ENCODE data around the gene SNRPD3. TPM values are rescaled to one million over a fixed set of nuclear protein-coding genes. Genes with fewer than 3 reads are reported as not detected.

The SNRPD3 gene
- total RNA-seq, 1 donor from 2014 or later: 96.5 TPM

GRCh38 chr22:24584871-24585411 is 29.1 kb downstream of the SNRPD3 start:
- ChIA-PET CTCF (no interaction called here), POLR2A (no interaction called here)
- no peak for DNase-seq
- no peak for TF ChIP-seq CTCF (IDR thresholded peaks at IDR 0.05)
- intact Hi-C loops (cut with micrococcal nuclease): no loop called here
- Mint-ChIP-seq H3K4me3 (no peak overlapping the region), H3K36me3 (ENCODE audit: low read depth) (no peaks in the 10 kb centered on the region), H3K4me1 (no peaks in the 10 kb centered on the region), H3K27me3 (no peaks in the 10 kb centered on the region), H3K27ac (no peak overlapping the region), H3K9me3 (no peaks in the 10 kb centered on the region)
- no peak for ATAC-seq (ENCODE audit: low read depth)

- DNase-seq: no peak
- Mint-ChIP-seq H3K27ac (no peak overlapping the region), H3K9me3 (no peaks in the 10 kb centered on the region), H3K4me3 (no peak overlapping the region), H3K4me1 (no peaks in the 10 kb centered on the region), H3K36me3 (ENCODE audit: low read depth) (no peaks in the 10 kb centered on the region), H3K27me3 (no peaks in the 10 kb centered on the region)
- TF ChIP-seq CTCF (IDR thresholded peaks at IDR 0.05): no peak
- ChIA-PET POLR2A (no interaction called here), CTCF (no interaction called here)
- no peak for ATAC-seq (ENCODE audit: low read depth)
- intact Hi-C loops (cut with micrococcal nuclease): no loop called here
Observed at GRCh38 chr22:24585461-24585860, 29.7 kb downstream of the SNRPD3 start.

GRCh38 chr22:24585927-24586546 is 30.2 kb downstream of the SNRPD3 start:
- ATAC-seq (ENCODE audit: low read depth): no peak
- CTCF ChIA-PET: no interaction called here
- Mint-ChIP-seq H3K36me3 (ENCODE audit: low read depth) (no peaks in the 10 kb centered on the region), H3K27ac (no peak overlapping the region), H3K9me3 (no peaks in the 10 kb centered on the region), H3K27me3 (no peaks in the 10 kb centered on the region), H3K4me3 (no peak overlapping the region), H3K4me1 (no peaks in the 10 kb centered on the region)
- POLR2A ChIA-PET: no interaction called here
- TF ChIP-seq CTCF (IDR thresholded peaks at IDR 0.05): no peak
- intact Hi-C loops (cut with micrococcal nuclease): no loop called here
- DNase-seq: no peak

GRCh38 chr22:24587251-24587650 is 31.5 kb downstream of the SNRPD3 start:
- Mint-ChIP-seq H3K27ac (no peak overlapping the region), H3K36me3 (ENCODE audit: low read depth) (no peaks in the 10 kb centered on the region), H3K27me3 (peaks cover 3% of the 10 kb centered on the region), H3K9me3 (no peaks in the 10 kb centered on the region), H3K4me3 (no peak overlapping the region), H3K4me1 (peaks cover 1% of the 10 kb centered on the region)
- ATAC-seq (ENCODE audit: low read depth) (no peak), DNase-seq (no peak)
- intact Hi-C loops (cut with micrococcal nuclease): no loop called here
- CTCF ChIA-PET: no interaction called here
- POLR2A ChIA-PET: no interaction called here
- no peak for TF ChIP-seq CTCF (IDR thresholded peaks at IDR 0.05)

GRCh38 chr22:24587948-24588347 is 32.1 kb downstream of the SNRPD3 start:
- intact Hi-C loops (cut with micrococcal nuclease): no loop called here
- H3K4me1 Mint-ChIP-seq: peaks cover 5% of the 10 kb centered on the region
- H3K4me3 Mint-ChIP-seq: no peak overlapping the region
- H3K27me3 Mint-ChIP-seq: peaks cover 4% of the 10 kb centered on the region
- CTCF ChIA-PET: no interaction called here
- H3K27ac Mint-ChIP-seq: no peak overlapping the region
- TF ChIP-seq CTCF (IDR thresholded peaks at IDR 0.05): no peak
- H3K9me3 Mint-ChIP-seq: no peaks in the 10 kb centered on the region
- H3K36me3 Mint-ChIP-seq (ENCODE audit: low read depth): no peaks in the 10 kb centered on the region
- ATAC-seq (ENCODE audit: low read depth): no peak
- POLR2A ChIA-PET: no interaction called here
- no peak for DNase-seq

All from activated B cell treated with CpG ODN at 0.5 μM for 24 hours (primary cell).